Purkinje cell (primary cell): ENCODE measurements around the gene GJB4. TPM values are rescaled to one million over a fixed set of nuclear protein-coding genes. Genes with fewer than 3 reads are reported as not detected.

Experiments
- polyA plus RNA-seq: library from polyadenylated mRNA; unstranded; fragments of >200 nt; fragmentation: Nextera tagmentation; gene quantifications from 2 replicates; pipeline ENCODE4 v1.2.1, GENCODE V29; 2014

GJB4 gene
- polyA plus RNA-seq = not detected in 2 replicates

GRCh38 chr1:34759503-34760357 lies at the start of gene GJB4:
GJB4 (plus strand) TSS chr1:34759740; CDS start chr1:34761255, 1,515 bp downstream.

GRCh38 chr1:34754964-34755637 lies 4.4 kb upstream of the GJB4 start, which contains the start of gene GJB5:
GJB5 (plus strand) TSS chr1:34755047; CDS start chr1:34757331, 2,284 bp downstream.

GRCh38 chr1:34781071-34781843 lies 21.7 kb downstream of the GJB4 start, which contains the start of gene GJB3:
GJB3 (plus strand) TSS chr1:34781214; CDS start chr1:34784763, 3,549 bp downstream.

GRCh38 chr1:34792868-34793727 lies 33.6 kb downstream of the GJB4 start, which contains the start of gene GJA4:
GJA4 (plus strand) TSS chr1:34792999; CDS start chr1:34794214, 1,215 bp downstream.

Other genes with a start within 250 kb of the GJB4 start
- gene GJB5, start 4.7 kb upstream of the GJB4 start, polyA plus RNA-seq = 4.0 and 11.5 TPM in 2 replicates
- gene GJB3, start 21.5 kb downstream of the GJB4 start, polyA plus RNA-seq = 4.4 and 12.3 TPM in 2 replicates
- gene GJA4, start 33.3 kb downstream of the GJB4 start, polyA plus RNA-seq = not detected in 2 replicates
- gene SMIM12, start 100.0 kb downstream of the GJB4 start, polyA plus RNA-seq = 48.0 and 77.6 TPM in 2 replicates
- 0.28 TPM in 1 of 2 replicates, not detected in the other for gene DLGAP3, start 169.9 kb downstream of the GJB4 start, polyA plus RNA-seq
- gene TMEM35B, start 225.6 kb downstream of the GJB4 start, polyA plus RNA-seq = 26.0 and 26.2 TPM in 2 replicates